Measurements from ENCODE around the gene TBC1D7.
"Not testable (repeated sequence)": the region's sequence is repeated elsewhere in the genome, so short reads cannot be mapped to it uniquely, and the experiment has no call there.

TBC1D7 gene

DNA sequence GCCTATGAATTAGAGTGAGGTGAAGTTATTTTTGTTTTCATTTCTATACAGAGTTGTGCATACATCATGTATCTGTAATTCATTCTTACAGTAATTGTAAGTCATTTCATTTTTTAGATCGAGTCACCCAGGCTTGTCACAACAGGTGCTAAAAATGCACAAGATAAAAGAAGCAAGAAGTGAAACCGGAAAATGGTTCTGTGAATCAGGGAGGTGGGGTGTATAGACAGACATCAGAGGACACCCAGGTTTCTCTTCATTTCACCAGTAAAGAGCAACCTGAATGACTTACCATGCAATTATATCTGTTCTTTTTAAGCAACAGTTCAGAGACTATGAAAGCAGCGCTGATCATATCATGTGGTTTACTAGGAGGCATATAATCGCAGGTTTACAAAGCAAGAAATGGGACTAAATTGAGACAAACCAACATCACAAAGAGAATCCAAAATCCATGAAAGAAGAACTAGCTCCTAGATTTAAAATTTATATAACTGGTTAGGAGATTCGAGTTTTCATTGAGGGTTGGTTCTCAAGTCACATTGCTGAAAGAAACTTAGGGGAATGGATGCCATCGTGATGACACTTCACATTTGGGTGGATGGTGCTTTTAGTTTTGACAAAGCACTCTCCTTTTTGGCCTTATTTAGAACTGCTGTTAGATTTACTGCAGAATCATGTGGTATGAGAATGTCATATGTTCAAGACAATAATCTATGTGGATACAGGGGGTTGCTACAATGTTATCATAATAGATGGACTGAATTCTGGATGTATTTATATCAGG lies 27.9 kb upstream of the TBC1D7 start:
- DNase-seq: no peak

DNA sequence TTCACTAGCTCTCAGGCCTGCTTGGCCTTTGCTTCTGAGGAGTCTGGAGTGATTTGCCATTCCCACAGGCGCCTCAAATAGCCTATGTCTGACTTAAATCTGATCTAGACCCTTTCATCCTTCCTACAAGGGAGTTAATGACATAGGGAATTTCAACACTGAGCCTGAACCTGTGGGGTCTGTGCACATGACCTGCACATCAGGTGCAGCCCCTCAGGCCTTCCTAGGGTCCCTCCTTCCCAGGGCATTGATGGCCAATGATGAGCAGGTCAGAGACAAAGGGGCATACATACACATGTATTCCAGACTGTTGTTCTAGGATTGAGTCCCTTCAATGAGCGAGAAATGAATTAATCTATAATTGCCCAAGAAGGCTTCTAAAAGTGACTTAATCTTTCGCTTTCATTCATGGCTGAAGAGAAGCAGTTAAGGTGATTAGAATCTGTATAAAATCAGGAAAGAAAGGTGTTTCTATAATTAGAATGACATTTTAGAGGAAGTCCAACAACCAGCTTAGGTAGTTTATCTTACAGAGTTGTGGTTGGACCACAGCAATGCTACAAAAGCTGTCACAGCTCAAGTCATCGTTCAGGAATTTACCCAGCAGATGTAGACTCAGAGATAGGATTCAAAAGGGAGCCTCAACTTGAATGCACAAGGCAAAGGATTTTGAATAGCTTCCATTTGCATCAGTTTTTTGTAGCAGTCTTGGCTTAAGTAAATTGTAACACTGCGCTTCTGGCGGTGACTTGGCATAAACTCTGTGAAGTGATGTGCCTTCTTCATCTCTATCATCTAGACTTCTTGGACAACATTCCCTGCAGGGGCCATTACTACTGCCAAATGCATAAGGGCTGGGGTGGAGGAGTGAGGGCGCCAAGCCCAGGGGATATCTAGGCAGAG lies 27.0 kb upstream of the TBC1D7 start:
- no peak for DNase-seq

GRCh38 chr6:13354331-13355042 lies 26.1 kb upstream of the TBC1D7 start:
- no peak for DNase-seq

DNA sequence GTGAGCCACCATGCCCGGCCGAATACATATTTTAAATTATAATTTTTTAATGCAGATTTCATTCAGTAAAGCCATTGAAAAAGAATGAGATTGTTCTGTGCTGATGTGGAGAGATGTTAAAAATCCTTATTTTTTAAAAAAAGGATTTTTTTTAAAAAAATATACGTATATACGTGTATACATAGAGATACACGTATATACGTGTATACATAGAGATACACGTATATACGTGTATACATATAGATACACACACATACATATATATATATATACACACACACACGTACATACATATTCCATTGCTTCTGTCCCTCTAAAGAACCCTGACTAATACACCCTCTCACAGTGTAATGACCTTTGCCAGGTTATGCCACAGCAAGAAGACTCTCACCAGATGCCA lies 23.8 kb upstream of the TBC1D7 start:
- DNase-seq: no peak

GRCh38 chr6:13351271-13351670 lies 22.9 kb upstream of the TBC1D7 start:
- no peak for DNase-seq

GRCh38 chr6:13349811-13350506 lies 21.6 kb upstream of the TBC1D7 start:
- no peak for DNase-seq

DNA sequence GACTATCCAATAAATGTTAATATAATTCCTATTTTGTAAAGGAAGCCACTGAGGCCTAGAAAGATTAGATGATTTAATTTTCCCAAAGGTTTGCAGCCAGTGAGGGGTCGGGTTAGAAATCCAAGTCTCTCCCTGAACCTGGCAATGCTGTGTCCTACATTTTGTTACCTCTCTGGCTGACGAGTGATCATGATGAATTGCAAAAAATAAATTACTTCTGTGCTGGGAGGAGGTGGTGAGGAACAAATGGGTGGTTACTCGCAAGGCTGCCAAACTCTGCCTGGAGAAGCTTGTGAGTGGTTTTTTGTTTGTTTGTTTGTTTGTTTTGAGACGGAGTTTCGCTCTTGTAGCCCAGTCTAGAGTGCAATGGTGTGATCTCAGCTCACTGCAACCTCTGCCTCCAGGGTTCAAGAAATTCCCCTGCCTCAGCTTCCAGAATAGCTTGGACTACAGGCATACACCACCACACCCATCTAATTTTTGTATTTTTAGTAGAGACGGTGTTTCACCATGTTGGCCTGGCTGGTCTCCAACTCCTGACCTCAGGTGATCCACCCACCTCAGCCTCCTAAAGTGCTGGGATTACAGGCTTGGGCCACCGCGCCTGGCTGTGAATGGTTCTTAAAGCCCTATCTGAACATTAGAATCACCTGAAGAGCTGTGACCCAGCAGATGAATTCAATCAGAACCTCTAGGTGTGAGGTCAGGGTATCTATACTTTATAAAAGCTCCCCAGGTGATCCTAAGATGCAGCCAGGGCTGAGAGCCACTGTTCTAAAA lies 20.2 kb upstream of the TBC1D7 start:
- DNase-seq: no peak

DNA sequence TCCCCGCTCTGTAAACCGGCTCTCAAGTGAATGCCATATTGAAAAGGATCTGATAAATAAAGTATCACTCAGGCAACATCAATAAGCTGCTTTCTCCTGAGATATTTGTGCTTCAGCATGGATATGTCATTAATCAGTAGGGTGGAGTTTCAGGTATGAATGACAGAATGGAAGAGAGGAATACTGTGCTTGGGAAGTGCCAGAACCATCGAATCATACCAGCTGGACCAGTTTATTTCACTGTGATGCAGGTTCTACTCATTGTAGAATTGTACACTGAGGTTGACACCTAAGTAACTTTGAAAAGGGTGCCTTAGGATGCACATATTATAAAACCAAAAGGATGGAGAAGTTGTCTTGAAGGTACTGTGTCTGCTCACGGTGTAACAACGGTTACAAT lies 17.9 kb upstream of the TBC1D7 start:
- no peak for DNase-seq

DNA sequence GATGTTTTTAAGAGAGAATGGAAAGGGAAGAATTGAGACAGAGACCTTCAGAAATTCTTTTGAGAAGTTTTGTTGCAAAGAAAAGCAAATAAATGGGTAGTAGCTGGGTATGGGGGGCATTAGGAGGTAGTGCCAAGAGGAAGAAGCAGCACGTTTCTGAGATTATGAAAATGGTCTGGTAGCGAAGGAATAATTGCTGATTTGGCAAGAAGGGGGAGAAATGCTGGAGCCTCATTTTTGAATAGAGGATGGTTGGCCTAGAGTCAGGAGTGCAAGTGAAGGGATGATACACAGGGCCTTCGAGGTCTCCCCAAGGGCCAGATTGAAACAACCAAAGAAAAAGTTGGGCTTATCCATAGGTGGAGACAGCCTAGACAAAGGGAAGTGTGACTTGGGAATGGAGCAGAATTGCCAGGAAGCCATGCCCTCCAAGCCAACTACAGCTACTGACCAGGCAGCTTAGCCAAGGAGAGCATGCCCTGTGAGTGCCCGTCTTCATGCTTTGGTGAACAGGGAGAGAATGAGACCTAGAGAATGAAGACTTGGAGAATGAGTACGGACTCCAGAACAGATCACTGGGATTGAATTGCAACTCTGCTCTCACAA lies 14.2 kb upstream of the TBC1D7 start:
- no peak for DNase-seq

- DNase-seq: no peak
Measured at GRCh38 chr6:13339863-13340630, 11.7 kb upstream of the TBC1D7 start.

DNA sequence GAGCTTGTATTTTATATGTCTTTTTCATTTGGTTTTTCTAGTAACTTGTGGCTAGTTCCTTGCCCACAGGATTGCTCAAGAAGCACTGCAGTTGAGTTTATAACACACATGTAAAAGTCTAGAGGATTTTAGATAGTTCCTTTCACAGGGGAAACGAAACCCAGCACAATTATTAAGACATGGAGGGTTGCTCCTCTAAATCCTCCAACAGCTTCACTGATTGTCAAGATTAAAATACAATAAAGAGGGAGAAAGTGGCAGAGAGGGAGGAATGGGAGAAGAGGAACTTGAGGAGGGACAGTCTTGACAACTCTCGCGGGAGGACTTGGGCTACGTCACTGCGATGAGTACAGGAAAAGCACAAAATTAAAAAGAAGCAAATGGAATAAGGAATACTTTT lies 9.7 kb upstream of the TBC1D7 start:
- no peak for DNase-seq

- peak; percentile 6 for DNase-seq
Measured at GRCh38 chr6:13336553-13336952, 8.2 kb upstream of the TBC1D7 start.

DNA sequence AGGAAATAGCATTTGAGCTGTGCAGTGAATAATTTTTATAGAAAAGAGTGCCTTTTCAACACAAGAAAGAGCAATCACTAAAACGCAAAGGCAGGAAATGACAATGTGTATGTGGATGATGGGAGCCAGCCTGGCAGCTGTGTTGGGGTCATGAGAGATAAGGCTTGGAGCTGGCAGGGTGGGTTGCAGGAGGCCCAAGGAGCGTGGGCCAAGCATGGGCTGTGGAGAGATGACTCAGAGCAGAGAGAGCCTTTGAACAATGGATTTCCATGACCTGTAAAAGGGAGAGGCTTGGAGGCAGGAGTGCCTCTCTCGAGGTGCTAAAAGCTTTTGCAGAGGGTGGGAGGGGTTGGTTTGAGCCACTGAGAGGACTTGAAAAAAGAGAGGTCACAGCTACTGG lies 6.6 kb upstream of the TBC1D7 start:
- no peak for DNase-seq

- no peak for DNase-seq
Measured at GRCh38 chr6:13332349-13332706, 4.0 kb upstream of the TBC1D7 start.

DNA sequence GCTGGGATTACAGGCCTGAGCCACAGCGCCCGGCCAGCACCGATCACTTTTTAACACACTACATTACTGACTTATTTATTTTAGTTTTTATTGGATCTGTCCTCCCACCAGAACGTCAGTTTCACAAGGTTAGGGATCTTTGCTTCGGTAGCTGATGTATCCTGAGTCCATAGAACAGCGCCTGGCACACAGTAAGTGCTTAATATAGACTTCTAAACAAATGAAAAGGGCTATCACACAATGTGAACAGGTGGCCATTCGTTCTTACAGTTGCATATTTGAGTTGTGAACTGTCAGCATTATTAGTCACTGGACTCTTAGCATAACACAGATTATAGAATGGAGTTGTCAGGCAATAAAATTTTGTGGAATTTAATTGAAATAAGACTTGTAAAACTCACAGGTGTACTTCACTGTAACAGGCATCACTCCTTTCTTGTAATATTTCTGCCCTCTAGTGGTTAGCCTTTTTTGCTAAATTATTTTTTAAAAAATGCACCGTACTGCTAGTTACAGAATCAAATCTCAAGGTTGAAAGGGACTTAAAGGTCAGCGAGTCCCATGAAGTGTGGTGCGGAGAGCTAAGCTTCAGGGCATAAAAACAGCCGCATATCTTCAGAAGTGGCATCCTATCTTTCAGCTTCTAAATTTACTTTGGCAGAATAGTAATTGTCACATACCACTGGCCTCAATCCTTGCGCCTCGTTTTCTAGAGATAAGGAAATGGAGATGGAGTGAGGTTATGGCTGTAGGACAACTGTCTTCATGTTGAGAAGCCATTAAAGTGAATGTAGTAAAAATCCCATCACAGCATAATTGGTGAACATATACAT lies 3.4 kb upstream of the TBC1D7 start:
- no peak for DNase-seq

GRCh38 chr6:13328875-13329183 lies 492 bp upstream of the TBC1D7 start:
- DNase-seq: no peak

DNA sequence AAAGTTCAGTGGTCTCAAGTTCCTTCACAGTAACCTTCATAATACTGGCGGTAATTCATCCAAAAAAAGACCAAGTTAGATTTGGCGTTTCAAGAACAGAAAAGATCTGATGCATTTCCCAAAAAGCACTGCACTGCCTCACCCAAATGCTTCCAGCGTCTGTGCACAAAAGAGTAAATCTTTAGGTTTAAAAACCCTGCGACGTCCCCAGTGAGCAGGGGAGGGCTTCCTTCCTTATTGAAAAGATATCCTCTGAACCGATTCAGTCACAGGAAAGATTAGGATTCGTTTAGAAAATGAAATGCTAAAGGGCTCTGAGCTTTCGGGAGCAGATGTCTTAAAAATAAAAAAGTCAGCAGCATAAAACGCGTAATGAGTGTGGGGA lies 654 bp downstream of the TBC1D7 start:
- DNase-seq: no peak

- not testable (repeated sequence) for DNase-seq
Measured at GRCh38 chr6:13326031-13326586, 2.2 kb downstream of the TBC1D7 start.

GRCh38 chr6:13319891-13320564 lies 8.3 kb downstream of the TBC1D7 start:
- no peak for DNase-seq
